Peyer's patch (tissue), 4 donors: ENCODE data around the gene CNPY1. TPM values are rescaled to one million over a fixed set of nuclear protein-coding genes. Genes with fewer than 3 reads are reported as not detected.

Experiments used
- DNase-seq, 3 donors: peaks; one replicate each; pipeline ENCODE4 v3.0.0-alpha.2; 2017 to 2019
- H3K27ac ChIP-seq, 4 donors: fragments of 200-600 bp; sonication (generic); one replicate each; pipeline ENCODE4 v1.5.1; 2016 to 2019
- H3K27me3 ChIP-seq, 2 donors: fragments of 200-600 bp; sonication (generic); one replicate each; pipeline ENCODE4 v1.5.1; 2019
- H3K36me3 ChIP-seq, 3 donors: fragments of 200-600 bp; sonication (generic); one replicate each; pipeline ENCODE4 v1.5.1; 2016 to 2019
- H3K4me1 ChIP-seq, 4 donors: fragments of 200-600 bp; sonication (generic); one replicate each; pipeline ENCODE4 v1.5.1; 2016 to 2019
- H3K4me3 ChIP-seq, 4 donors: fragments of 200-600 bp; sonication (generic); 1 replicate in 3 of 4; 2 replicates in 1 of 4; pipeline ENCODE4 v1.5.1; 2016 to 2019; ENCODE audit warnings: mild to moderate bottlenecking in 1 of 4
- H3K9me3 ChIP-seq, 4 donors: fragments of 200-600 bp; sonication (generic); one replicate each; pipeline ENCODE4 v1.5.1; 2016 to 2019; ENCODE audit warnings: mild to moderate bottlenecking in 1 of 4
- POLR2A ChIP-seq, 2 donors: fragments of 450-650 bp; IDR thresholded peaks; one replicate each; pipeline ENCODE4 v1.5.1; 2017; ENCODE audit warnings: antibody characterized with exemption in 2 of 2, mild to moderate bottlenecking in 2 of 2, moderate library complexity in 2 of 2
- total RNA-seq, 4 donors: library from RNA; depleted of rRNA; stranded (reverse); fragments of >200 nt; gene quantifications; one replicate each; pipeline ENCODE4 v1.1.0, GENCODE V29; 2016
- TF ChIP-seq, protein P1 (sequence below), 6 experiments: fragments of 450-650 bp in 4 of 6; fragments of 200-600 bp in 2 of 6; sonication (generic) in 1 of 6; IDR thresholded peaks; one replicate each; pipeline ENCODE4 v1.5.1; 2017 to 2019; ENCODE audit warnings: antibody characterized with exemption in 6 of 6, mild to moderate bottlenecking in 3 of 6, moderate library complexity in 1 of 6

Gene CNPY1
- total RNA-seq, 4 donors from 2014 or later = 0.40 TPM; not detected in 3

DNA sequence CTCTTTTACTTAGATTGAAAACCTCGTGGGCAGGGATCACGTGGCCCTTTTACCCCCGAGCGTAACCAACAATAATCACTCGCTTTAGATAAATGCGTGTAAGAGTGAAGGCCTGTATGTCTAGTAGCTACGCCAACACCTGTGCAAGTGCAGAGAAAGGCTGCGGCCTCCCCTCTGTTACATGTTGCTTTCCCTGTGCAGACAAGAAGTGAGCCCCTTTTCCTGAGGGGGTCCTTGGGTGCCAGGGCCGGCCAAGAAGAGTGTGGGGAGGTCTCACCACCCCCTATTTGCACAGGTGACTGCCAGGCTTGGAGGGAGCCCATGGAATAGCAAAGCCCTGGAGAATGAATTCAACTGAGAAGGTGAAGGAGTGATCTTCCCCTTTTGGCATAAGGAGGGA lies 35.6 kb upstream of the CNPY1 start:
- H3K27me3 ChIP-seq = no peaks in the 10 kb centered on the region
- DNase-seq = no peak
- H3K9me3 ChIP-seq = no peaks in the 10 kb centered on the region
- H3K36me3 ChIP-seq = no peaks in the 10 kb centered on the region
- no peak overlapping the region for H3K4me3 ChIP-seq
- no peak for TF ChIP-seq POLR2A (IDR thresholded peaks at IDR 0.05)
- TF ChIP-seq, protein P1, sequence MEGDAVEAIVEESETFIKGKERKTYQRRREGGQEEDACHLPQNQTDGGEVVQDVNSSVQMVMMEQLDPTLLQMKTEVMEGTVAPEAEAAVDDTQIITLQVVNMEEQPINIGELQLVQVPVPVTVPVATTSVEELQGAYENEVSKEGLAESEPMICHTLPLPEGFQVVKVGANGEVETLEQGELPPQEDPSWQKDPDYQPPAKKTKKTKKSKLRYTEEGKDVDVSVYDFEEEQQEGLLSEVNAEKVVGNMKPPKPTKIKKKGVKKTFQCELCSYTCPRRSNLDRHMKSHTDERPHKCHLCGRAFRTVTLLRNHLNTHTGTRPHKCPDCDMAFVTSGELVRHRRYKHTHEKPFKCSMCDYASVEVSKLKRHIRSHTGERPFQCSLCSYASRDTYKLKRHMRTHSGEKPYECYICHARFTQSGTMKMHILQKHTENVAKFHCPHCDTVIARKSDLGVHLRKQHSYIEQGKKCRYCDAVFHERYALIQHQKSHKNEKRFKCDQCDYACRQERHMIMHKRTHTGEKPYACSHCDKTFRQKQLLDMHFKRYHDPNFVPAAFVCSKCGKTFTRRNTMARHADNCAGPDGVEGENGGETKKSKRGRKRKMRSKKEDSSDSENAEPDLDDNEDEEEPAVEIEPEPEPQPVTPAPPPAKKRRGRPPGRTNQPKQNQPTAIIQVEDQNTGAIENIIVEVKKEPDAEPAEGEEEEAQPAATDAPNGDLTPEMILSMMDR (IDR thresholded peaks at IDR 0.05) = no peak
- no peak overlapping the region for H3K27ac ChIP-seq
- H3K4me1 ChIP-seq = no peaks in the 10 kb centered on the region

DNA sequence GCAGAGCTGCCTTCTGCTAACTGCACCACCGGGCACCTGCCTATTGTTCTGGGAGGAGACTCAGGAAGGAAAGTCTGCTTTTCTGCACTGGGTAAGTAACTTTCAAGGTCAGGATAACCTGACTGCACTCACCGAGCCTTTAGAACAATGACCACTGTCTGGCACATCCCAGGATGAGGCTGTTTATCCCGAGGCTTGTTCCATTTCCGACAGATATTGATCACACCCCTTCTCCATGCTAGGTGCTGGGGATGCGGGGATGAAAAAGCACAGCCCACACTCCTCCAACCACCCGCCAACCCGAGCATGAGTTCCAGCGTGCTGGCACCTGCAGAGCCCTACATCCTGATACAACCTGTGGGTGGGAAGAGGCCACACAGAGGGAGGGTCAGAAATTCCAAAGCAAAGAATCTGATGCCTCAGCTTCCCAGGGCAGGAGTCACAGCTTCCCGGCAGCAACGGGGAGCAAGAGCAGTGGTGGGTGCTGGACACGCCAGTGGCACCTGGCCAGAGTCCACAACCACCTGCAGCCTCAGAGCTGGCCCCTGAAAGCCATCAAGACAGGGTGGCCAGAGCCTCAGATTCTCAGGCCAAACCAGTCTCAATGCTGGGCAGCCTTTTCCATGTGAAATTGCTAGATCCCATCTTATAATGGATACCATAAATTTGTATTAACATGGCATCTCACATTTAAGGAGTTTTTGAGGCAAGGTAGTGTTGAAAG lies 34.9 kb upstream of the CNPY1 start:
- TF ChIP-seq, protein P1 (IDR thresholded peaks at IDR 0.05) = no peak
- TF ChIP-seq POLR2A (IDR thresholded peaks at IDR 0.05) = no peak
- H3K4me3 ChIP-seq = no peak overlapping the region
- no peaks in the 10 kb centered on the region for H3K4me1 ChIP-seq
- no peaks in the 10 kb centered on the region for H3K9me3 ChIP-seq
- no peaks in the 10 kb centered on the region for H3K27me3 ChIP-seq
- no peak overlapping the region for H3K27ac ChIP-seq
- DNase-seq = no peak
- H3K36me3 ChIP-seq = no peaks in the 10 kb centered on the region

DNA sequence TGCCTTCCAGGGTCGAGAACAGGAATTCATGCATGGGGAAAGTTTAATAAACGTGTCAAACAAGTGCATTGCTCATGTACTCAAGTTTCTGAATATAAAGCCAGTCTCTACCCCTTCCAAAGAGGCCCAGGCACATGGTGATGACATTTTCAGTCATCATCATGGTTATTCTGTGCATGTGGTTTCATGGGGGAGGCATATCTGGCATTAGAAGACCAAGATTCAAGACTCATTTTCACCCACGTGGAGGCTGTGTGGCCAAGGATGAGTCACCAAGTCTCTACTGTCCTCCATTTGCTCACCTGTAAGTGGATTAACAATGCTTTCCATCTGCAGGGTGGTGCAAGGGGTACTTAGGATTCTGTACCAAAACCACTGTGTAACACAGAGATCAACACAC lies 34.0 kb upstream of the CNPY1 start:
- Histone ChIP-seq H3K27ac (no peak overlapping the region), H3K4me1 (no peaks in the 10 kb centered on the region), H3K27me3 (no peaks in the 10 kb centered on the region), H3K36me3 (no peaks in the 10 kb centered on the region), H3K4me3 (no peak overlapping the region), H3K9me3 (no peaks in the 10 kb centered on the region)
- TF ChIP-seq, protein P1 (IDR thresholded peaks at IDR 0.05) = no peak
- TF ChIP-seq POLR2A (IDR thresholded peaks at IDR 0.05) = no peak
- no peak for DNase-seq

DNA sequence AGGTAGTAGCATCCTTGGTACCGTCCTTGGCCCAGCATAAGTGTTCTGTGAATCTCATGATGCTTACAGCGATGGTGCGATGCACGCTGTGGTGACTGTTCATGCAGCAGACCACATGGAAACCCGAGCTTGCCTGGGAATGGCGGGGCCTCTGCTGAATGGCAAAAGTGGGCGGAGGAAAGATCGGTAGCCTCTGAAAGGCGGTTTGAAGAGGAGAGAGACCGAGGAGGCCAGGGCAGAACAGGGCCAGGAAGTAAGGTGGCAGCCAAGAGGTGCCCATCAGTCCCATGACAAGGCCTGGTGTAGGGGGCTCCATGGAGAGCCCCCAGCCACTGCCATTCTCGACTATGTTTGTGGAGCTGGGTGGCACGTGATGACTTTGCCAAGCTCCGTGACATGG lies 33.2 kb upstream of the CNPY1 start:
- no peak for DNase-seq
- no peaks in the 10 kb centered on the region for H3K4me1 ChIP-seq
- H3K27ac ChIP-seq = no peak overlapping the region
- no peaks in the 10 kb centered on the region for H3K9me3 ChIP-seq
- no peak for TF ChIP-seq POLR2A (IDR thresholded peaks at IDR 0.05)
- TF ChIP-seq, protein P1 (IDR thresholded peaks at IDR 0.05) = no peak
- H3K36me3 ChIP-seq = no peaks in the 10 kb centered on the region
- no peaks in the 10 kb centered on the region for H3K27me3 ChIP-seq
- no peak overlapping the region for H3K4me3 ChIP-seq

DNA sequence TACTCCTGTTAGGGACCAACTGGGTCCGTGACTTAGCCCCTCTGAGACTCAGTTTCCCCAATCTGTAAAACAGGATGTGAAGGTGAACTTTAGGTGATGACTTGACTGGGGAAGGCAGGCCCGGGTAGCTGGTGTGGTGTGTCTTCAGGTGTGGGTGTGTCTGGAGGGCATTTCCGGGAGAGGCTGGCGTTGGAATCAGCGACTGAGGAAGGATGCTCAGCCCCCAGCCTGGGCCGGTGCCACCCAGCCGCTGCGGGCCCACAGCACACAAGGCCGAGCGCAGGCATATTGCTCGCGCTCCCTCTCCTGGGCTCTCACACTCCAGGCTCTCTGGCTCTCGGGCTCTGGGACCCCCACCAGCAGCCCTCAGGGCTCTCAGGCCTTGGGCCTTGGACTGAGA lies 31.7 kb upstream of the CNPY1 start:
- Histone ChIP-seq H3K27me3 (no peaks in the 10 kb centered on the region), H3K4me1 (no peaks in the 10 kb centered on the region), H3K36me3 (no peaks in the 10 kb centered on the region), H3K4me3 (no peak overlapping the region), H3K27ac (no peak overlapping the region), H3K9me3 (no peaks in the 10 kb centered on the region)
- TF ChIP-seq, protein P1 (IDR thresholded peaks at IDR 0.05) = no peak
- no peak for TF ChIP-seq POLR2A (IDR thresholded peaks at IDR 0.05)
- no peak for DNase-seq
